Measurements from ENCODE around the gene TRAPPC1. TPM values are rescaled to one million over a fixed set of nuclear protein-coding genes. Genes with fewer than 3 reads are reported as not detected.
A peak's percentile ranks its signal among the peaks of the same experiment; 100 is the strongest.

TRAPPC1 gene
- total RNA-seq, 1 donor from 2014 or later = 145 TPM

DNA sequence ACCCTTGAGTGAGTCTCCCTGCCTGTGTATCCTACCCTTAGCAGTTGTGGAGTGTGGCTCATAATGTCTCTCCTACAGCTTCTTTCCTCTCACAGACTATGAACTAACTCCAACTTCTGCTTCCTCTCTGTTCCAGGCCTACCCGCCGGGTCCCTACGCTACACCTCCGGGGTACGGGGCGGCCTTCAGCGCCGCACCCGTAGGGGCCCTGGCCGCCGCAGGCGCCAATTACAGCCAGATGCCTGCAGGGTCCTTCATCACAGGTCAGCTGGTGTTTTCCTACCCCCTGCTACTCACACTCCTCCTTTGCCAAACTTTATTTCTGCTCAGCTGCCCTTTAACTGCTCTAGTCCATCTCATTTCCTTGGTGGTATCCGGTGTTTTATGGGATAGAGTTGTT lies 21.0 kb downstream of the TRAPPC1 start:
- TF ChIP-seq, protein P1, sequence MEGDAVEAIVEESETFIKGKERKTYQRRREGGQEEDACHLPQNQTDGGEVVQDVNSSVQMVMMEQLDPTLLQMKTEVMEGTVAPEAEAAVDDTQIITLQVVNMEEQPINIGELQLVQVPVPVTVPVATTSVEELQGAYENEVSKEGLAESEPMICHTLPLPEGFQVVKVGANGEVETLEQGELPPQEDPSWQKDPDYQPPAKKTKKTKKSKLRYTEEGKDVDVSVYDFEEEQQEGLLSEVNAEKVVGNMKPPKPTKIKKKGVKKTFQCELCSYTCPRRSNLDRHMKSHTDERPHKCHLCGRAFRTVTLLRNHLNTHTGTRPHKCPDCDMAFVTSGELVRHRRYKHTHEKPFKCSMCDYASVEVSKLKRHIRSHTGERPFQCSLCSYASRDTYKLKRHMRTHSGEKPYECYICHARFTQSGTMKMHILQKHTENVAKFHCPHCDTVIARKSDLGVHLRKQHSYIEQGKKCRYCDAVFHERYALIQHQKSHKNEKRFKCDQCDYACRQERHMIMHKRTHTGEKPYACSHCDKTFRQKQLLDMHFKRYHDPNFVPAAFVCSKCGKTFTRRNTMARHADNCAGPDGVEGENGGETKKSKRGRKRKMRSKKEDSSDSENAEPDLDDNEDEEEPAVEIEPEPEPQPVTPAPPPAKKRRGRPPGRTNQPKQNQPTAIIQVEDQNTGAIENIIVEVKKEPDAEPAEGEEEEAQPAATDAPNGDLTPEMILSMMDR (conservative IDR thresholded peaks at IDR 0.05) = no peak
- no peaks in the 10 kb centered on the region for H3K9me3 Mint-ChIP-seq
- H3K4me3 Mint-ChIP-seq = no peak overlapping the region
- H3K4me1 Mint-ChIP-seq (ENCODE audit: unreplicated experiment) = peaks cover 19% of the 10 kb centered on the region
- no peak overlapping the region for H3K27ac Mint-ChIP-seq
- DNase-seq (ENCODE audit: extremely low spot score, unreplicated experiment) = no peak
- no peaks in the 10 kb centered on the region for H3K27me3 Mint-ChIP-seq
- peaks cover 28% of the 10 kb centered on the region for H3K36me3 Mint-ChIP-seq

DNA sequence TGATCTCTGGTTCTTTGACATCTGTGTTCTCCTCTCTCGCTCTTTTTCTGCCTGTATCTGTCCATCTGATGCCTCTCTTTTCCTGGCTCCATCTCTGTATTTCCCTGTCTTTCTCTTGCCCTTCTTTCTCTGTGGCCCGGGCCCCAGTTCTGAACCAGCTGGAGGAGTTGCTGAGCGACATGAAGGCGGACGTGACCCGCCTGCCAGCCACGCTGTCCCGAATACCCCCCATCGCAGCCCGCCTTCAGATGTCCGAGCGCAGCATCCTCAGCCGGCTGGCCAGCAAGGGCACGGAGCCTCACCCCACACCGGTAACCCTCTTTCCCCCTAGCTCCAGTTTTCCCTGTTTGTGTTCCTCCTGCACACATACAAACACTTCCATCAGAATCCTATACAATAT lies 21.5 kb downstream of the TRAPPC1 start:
- peaks cover 16% of the 10 kb centered on the region for H3K4me1 Mint-ChIP-seq (ENCODE audit: unreplicated experiment)
- no peaks in the 10 kb centered on the region for H3K27me3 Mint-ChIP-seq
- H3K4me3 Mint-ChIP-seq = no peak overlapping the region
- DNase-seq (ENCODE audit: extremely low spot score, unreplicated experiment) = no peak
- no peaks in the 10 kb centered on the region for H3K9me3 Mint-ChIP-seq
- H3K36me3 Mint-ChIP-seq = peaks cover 32% of the 10 kb centered on the region
- TF ChIP-seq, protein P1 (conservative IDR thresholded peaks at IDR 0.05) = no peak
- H3K27ac Mint-ChIP-seq = peak overlapping the region; percentile 8

DNA sequence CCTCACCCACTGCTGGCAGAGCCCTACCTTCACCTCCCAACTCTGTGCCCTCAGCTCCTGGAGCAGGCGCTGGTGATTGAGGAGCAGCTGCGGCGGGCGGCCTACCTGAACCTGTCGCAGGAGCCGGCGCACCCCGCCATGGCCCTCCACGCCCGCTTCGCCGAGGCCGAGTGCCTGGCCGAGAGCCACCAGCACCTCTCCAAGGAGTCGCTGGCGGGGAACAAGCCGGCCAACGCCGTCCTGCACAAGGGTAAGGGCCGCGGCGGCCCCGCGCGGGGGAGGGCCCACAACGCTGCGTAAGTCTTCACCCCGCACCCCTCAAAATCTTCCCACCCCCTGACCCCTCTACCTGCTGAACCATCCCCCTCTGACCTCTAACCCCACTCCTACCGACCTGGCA lies 22.7 kb downstream of the TRAPPC1 start:
- TF ChIP-seq, protein P1 (conservative IDR thresholded peaks at IDR 0.05) = no peak
- no peak for DNase-seq (ENCODE audit: extremely low spot score, unreplicated experiment)
- no peaks in the 10 kb centered on the region for H3K27me3 Mint-ChIP-seq
- H3K27ac Mint-ChIP-seq = no peak overlapping the region
- H3K4me3 Mint-ChIP-seq = no peak overlapping the region
- peaks cover 9% of the 10 kb centered on the region for H3K4me1 Mint-ChIP-seq (ENCODE audit: unreplicated experiment)
- no peaks in the 10 kb centered on the region for H3K9me3 Mint-ChIP-seq
- H3K36me3 Mint-ChIP-seq = peaks cover 40% of the 10 kb centered on the region

DNA sequence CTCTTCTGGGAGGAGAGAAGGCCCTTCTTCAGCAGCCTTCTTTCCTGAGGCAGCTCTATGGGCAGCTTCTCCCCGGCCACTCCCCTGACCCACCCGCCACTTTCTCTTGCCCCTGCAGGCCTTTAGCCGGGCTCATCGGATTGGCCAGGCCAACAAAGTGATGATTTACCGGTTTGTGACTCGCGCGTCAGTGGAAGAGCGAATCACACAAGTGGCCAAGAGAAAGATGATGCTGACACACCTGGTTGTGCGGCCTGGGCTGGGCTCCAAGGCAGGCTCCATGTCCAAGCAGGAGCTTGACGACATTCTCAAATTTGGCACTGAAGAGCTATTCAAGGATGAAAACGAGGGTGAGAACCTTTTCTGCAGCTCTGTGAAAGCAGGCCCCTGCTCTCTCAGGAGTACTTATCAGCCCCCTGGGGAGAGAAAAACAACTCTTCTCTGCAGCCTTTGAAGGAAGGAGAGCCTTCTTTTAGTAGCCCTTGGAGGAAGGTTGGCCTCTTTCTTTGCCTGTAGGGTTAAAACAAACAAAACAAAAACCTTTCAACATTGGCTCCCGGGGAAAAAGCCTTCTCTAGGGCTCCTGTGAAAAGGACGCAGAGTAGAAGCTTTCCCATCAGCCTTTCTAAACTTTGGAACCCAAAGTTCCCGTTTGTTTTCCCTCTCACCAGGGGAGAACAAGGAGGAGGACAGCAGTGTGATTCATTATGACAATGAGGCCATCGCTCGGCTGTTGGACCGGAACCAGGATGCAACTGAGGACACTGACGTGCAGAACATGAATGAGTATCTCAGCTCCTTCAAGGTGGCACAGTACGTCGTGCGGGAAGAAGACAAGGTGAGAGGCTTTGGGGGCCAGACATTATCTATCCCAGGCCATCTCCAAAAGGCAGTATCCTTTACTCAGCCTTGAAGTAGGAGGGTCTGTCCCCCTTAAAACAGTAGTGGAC lies 28.3 kb downstream of the TRAPPC1 start:
- no peaks in the 10 kb centered on the region for H3K9me3 Mint-ChIP-seq
- H3K27me3 Mint-ChIP-seq = no peaks in the 10 kb centered on the region
- peaks cover 52% of the 10 kb centered on the region for H3K36me3 Mint-ChIP-seq
- H3K4me3 Mint-ChIP-seq = no peak overlapping the region
- DNase-seq (ENCODE audit: extremely low spot score, unreplicated experiment) = no peak
- peak overlapping the region; percentile 36 for H3K27ac Mint-ChIP-seq
- TF ChIP-seq, protein P1 (conservative IDR thresholded peaks at IDR 0.05) = no peak
- H3K4me1 Mint-ChIP-seq (ENCODE audit: unreplicated experiment) = no peaks in the 10 kb centered on the region

DNA sequence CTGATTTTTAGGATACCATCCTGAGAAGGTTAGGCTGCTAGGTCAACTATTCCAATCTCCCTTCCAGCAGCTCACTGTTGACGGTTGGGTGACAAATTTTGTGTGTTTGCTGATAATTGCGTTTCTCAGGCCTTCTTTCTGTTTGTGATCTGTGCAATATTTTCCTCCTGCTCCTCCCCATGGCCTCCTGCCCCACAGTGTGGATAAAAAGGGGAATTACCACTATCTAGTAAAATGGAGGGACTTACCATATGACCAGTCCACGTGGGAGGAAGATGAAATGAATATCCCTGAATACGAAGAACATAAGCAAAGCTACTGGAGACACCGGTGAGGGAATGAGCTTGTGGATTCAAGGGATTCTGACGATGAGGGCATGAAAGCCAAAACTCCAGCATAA lies 34.0 kb downstream of the TRAPPC1 start:
- TF ChIP-seq, protein P1 (conservative IDR thresholded peaks at IDR 0.05) = peak; percentile 56
- Mint-ChIP-seq H3K4me3 (no peak overlapping the region), H3K36me3 (peaks cover 53% of the 10 kb centered on the region), H3K9me3 (no peaks in the 10 kb centered on the region), H3K4me1 (ENCODE audit: unreplicated experiment) (peaks cover 6% of the 10 kb centered on the region), H3K27ac (no peak overlapping the region), H3K27me3 (no peaks in the 10 kb centered on the region)
- DNase-seq (ENCODE audit: extremely low spot score, unreplicated experiment) = no peak
